K562 (cell line): Measurements from ENCODE around the gene IQCN. TPM values are rescaled to one million over a fixed set of nuclear protein-coding genes. Genes with fewer than 3 reads are reported as not detected.
A peak's percentile ranks its signal among the peaks of the same experiment; 100 is the strongest.

Experiments used
- ARHGAP35 ChIP-seq: fragments of 450-650 bp; IDR thresholded peaks from 2 replicates; pipeline ENCODE4 v1.6.1; 2018; ENCODE audit not compliant: partially characterized antibody
- ETV1 ChIP-seq: fragments of 450-650 bp; conservative IDR thresholded peaks from 2 replicates; pipeline ENCODE4 v1.6.1; 2016; ENCODE audit warnings: missing genetic modification characterization, control low read depth, low read depth, missing compliant biosample characterization
- GTF2A2 ChIP-seq: IDR thresholded peaks from 2 replicates; pipeline ENCODE4 v1.6.1; 2016; ENCODE audit warnings: mild to moderate bottlenecking, missing genetic modification characterization, missing compliant biosample characterization
- HDAC1 ChIP-seq, 2 experiments: fragments of 450-650 bp; IDR thresholded peaks; 2 replicates each; pipeline ENCODE4 v1.6.1; 2016 to 2017; ENCODE audit warnings: inconsistent platforms in 1 of 2, mild to moderate bottlenecking in 1 of 2, moderate library complexity in 1 of 2
- KDM1A ChIP-seq, 2 experiments: fragments of 450-650 bp; IDR thresholded peaks; 2 replicates each; pipeline ENCODE4 v1.6.1; 2016; ENCODE audit warnings: mild to moderate bottlenecking in 2 of 2
- LCOR ChIP-seq: sonication (generic); formaldehyde crosslinking; IDR thresholded peaks from 2 replicates; pipeline ENCODE4 v1.8.0; 2022; ENCODE audit warnings: mild to moderate bottlenecking, missing genetic modification reagents
- POLR2AphosphoS2 ChIP-seq: IDR thresholded peaks from 2 replicates; pipeline ENCODE4 v1.6.1; 2012; ENCODE audit warnings: low read length, improper control_type of control experiment
- SMARCE1 ChIP-seq: fragments of 450-650 bp; IDR thresholded peaks from 2 replicates; pipeline ENCODE4 v1.7.1; 2016; ENCODE audit warnings: mild to moderate bottlenecking
- SUPT5H ChIP-seq: fragments of 450-650 bp; IDR thresholded peaks from 2 replicates; pipeline ENCODE4 v1.6.1; 2016
- TRIM28 ChIP-seq: fragments of 450-650 bp; IDR thresholded peaks from 2 replicates; pipeline ENCODE4 v1.6.1; 2017
- ZNF175 ChIP-seq: fragments of 200-800 bp; sonication (Bioruptor generic); IDR thresholded peaks from 2 replicates; pipeline ENCODE4 v1.6.1; 2016; ENCODE audit warnings: low read depth, mild to moderate bottlenecking, missing genetic modification characterization, missing compliant biosample characterization
- ZSCAN32 ChIP-seq: fragments of 450-650 bp; formaldehyde crosslinking; IDR thresholded peaks from 2 replicates; pipeline ENCODE4 v1.4.0; 2020; ENCODE audit warnings: mild to moderate bottlenecking, moderate library complexity
- polyA plus RNA-seq, 8 experiments: library from polyadenylated mRNA; depleted of rRNA in 4 of 8; stranded (reverse) in 5 of 8; unstranded in 3 of 8; fragments of >200 nt; fragmentation: Nextera tagmentation in 2 of 8; fragmentation: Illumina TruSeq in 1 of 8; extraction: Ambion mirVana in 2 of 8; extraction: Trizol in 1 of 8; gene quantifications; 2 replicates each; pipeline versions ENCODE4 v1.2.1 to v1.2.3, GENCODE V29; 2011 to 2014; ENCODE audit warnings: inconsistent platforms in 1 of 8, missing spikeins in 1 of 8
- total RNA-seq, 7 experiments: library from RNA; depleted of rRNA in 6 of 7; stranded (reverse); fragments of >200 nt in 6 of 7; fragmentation: Illumina TruSeq in 2 of 7; extraction: Trizol in 2 of 7; gene quantifications; 2 replicates each; pipeline versions ENCODE4 v1.2.1 to v1.2.3, GENCODE V29; 2011 to 2021; ENCODE audit warnings: low replicate concordance in 1 of 7
- TF ChIP-seq, protein P1 (sequence below), 2 experiments: fragments of 450-650 bp in 1 of 2; sonication (generic) in 1 of 2; formaldehyde crosslinking in 1 of 2; IDR thresholded peaks; 2 replicates each; pipeline versions ENCODE4 v1.7.1 to v1.9.0; 2016 to 2022; ENCODE audit warnings: inconsistent platforms in 1 of 2, mild to moderate bottlenecking in 1 of 2, missing genetic modification reagents in 1 of 2
- TF ChIP-seq, protein P2 (sequence below), 2 experiments: fragments of 450-650 bp; IDR thresholded peaks; 2 replicates each; pipeline ENCODE4 v1.6.1; 2018; ENCODE audit warnings: mild to moderate bottlenecking in 2 of 2, low read depth in 1 of 2; ENCODE audit not compliant: partially characterized antibody in 2 of 2

Gene IQCN
- total and polyA plus RNA-seq, 9 of the 15 experiments (the other 6 are each of a cell fraction or from before 2014, with no cell fraction given) = 0.01 to 0.07 (median 0.04) TPM; not detected in 3

DNA sequence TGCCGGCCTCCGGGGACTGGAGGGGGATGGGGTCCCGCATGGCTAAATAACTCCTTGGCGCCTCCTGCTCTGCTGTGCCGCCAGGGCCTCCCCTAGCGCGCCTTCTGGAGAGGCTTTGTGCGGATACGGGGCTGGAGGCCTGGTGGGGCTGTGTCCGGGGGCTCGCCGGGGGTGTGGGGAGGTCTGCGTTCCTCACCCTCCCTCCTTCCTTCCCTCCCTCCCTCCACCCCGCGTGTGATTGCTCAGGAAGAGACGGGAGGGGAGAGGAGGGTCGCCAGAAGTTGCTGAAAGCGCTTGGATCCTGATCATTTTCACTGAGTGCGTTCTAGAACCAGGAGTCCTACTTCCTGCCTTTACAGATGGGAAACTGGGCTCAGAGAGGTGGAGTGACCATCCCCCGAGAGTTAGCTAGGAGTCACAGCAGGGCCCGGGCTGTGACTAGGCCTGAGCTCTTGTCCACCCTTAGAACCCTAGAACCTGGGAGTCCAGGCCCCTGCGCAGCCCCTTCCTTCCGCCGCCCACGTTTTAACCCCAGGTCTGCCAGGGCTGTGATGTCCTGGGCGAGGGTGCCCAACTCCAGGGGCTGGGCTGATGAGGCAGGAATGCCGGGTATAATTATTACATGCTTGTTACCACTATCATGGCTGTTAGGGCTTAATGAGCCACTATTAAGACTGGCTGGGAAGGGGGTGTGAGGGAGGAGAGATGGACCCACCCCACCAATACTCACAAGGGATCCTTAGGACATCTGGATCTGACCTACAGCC, 8.0 kb upstream of the IQCN start (continued):
- TF ChIP-seq, protein P1, sequence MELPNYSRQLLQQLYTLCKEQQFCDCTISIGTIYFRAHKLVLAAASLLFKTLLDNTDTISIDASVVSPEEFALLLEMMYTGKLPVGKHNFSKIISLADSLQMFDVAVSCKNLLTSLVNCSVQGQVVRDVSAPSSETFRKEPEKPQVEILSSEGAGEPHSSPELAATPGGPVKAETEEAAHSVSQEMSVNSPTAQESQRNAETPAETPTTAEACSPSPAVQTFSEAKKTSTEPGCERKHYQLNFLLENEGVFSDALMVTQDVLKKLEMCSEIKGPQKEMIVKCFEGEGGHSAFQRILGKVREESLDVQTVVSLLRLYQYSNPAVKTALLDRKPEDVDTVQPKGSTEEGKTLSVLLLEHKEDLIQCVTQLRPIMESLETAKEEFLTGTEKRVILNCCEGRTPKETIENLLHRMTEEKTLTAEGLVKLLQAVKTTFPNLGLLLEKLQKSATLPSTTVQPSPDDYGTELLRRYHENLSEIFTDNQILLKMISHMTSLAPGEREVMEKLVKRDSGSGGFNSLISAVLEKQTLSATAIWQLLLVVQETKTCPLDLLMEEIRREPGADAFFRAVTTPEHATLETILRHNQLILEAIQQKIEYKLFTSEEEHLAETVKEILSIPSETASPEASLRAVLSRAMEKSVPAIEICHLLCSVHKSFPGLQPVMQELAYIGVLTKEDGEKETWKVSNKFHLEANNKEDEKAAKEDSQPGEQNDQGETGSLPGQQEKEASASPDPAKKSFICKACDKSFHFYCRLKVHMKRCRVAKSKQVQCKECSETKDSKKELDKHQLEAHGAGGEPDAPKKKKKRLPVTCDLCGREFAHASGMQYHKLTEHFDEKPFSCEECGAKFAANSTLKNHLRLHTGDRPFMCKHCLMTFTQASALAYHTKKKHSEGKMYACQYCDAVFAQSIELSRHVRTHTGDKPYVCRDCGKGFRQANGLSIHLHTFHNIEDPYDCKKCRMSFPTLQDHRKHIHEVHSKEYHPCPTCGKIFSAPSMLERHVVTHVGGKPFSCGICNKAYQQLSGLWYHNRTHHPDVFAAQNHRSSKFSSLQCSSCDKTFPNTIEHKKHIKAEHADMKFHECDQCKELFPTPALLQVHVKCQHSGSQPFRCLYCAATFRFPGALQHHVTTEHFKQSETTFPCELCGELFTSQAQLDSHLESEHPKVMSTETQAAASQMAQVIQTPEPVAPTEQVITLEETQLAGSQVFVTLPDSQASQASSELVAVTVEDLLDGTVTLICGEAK (IDR thresholded peaks at IDR 0.05) = 0 out of 2 replicates have a peak, but pooled peaks have one; percentile 38
- TF ChIP-seq, protein P1 (CRISPR knock-in tag; IDR thresholded peaks at IDR 0.05) = no peak
- TF ChIP-seq POLR2AphosphoS2 = peak; percentile 39; the same call in 1 of the 2 replicates
- TF ChIP-seq, protein P2, sequence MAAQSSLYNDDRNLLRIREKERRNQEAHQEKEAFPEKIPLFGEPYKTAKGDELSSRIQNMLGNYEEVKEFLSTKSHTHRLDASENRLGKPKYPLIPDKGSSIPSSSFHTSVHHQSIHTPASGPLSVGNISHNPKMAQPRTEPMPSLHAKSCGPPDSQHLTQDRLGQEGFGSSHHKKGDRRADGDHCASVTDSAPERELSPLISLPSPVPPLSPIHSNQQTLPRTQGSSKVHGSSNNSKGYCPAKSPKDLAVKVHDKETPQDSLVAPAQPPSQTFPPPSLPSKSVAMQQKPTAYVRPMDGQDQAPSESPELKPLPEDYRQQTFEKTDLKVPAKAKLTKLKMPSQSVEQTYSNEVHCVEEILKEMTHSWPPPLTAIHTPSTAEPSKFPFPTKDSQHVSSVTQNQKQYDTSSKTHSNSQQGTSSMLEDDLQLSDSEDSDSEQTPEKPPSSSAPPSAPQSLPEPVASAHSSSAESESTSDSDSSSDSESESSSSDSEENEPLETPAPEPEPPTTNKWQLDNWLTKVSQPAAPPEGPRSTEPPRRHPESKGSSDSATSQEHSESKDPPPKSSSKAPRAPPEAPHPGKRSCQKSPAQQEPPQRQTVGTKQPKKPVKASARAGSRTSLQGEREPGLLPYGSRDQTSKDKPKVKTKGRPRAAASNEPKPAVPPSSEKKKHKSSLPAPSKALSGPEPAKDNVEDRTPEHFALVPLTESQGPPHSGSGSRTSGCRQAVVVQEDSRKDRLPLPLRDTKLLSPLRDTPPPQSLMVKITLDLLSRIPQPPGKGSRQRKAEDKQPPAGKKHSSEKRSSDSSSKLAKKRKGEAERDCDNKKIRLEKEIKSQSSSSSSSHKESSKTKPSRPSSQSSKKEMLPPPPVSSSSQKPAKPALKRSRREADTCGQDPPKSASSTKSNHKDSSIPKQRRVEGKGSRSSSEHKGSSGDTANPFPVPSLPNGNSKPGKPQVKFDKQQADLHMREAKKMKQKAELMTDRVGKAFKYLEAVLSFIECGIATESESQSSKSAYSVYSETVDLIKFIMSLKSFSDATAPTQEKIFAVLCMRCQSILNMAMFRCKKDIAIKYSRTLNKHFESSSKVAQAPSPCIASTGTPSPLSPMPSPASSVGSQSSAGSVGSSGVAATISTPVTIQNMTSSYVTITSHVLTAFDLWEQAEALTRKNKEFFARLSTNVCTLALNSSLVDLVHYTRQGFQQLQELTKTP (IDR thresholded peaks at IDR 0.05; ENCODE audit: low read depth in 1 of 2, partially characterized antibody in 2 of 2) = peak; percentile 53 to 69
- no peak for TF ChIP-seq ARHGAP35
- TF ChIP-seq ETV1 (tag) = peak; percentile 67
- peak; percentile 83 for TF ChIP-seq SUPT5H
- 0 out of 2 replicates have a peak, but pooled peaks have one; percentile 0 for TF ChIP-seq GTF2A2 (tag)
- TF ChIP-seq ZNF175 (CRISPR knock-in tag) = 0 out of 2 replicates have a peak, but pooled peaks have one; percentile 17
- peak in 1 of 2 experiments; percentile 56; a peak in 2 of 4 replicates for TF ChIP-seq HDAC1 (IDR thresholded peaks at IDR 0.05)
- TF ChIP-seq TRIM28 = 0 out of 2 replicates have a peak, but pooled peaks have one; percentile 30
- TF ChIP-seq KDM1A (IDR thresholded peaks at IDR 0.05) = peak in 1 of 2 experiments; percentile 42; a peak in 1 of 4 replicates
- TF ChIP-seq SMARCE1 = 0 out of 2 replicates have a peak, but pooled peaks have one; percentile 54
- 0 out of 2 replicates have a peak, but pooled peaks have one; percentile 33 for TF ChIP-seq LCOR (CRISPR knock-in tag)
- TF ChIP-seq ZSCAN32 = no peak
